Vagina (tissue), 2 donors: Measurements from ENCODE around the gene TGFBR3L.

ENCODE experiments used
- CTCF ChIP-seq, 3 experiments: fragments of 450-650 bp in 2 of 3; fragments of 200-600 bp in 1 of 3; sonication (generic) in 1 of 3; IDR thresholded peaks; one replicate each; pipeline ENCODE4 v1.5.1; 2017 to 2019; ENCODE audit warnings: antibody characterized with exemption in 3 of 3, mild to moderate bottlenecking in 2 of 3, moderate library complexity in 2 of 3
- POLR2A ChIP-seq, 2 donors: fragments of 450-650 bp; IDR thresholded peaks; one replicate each; pipeline ENCODE4 v1.6.1; 2017; ENCODE audit warnings: antibody characterized with exemption in 2 of 2, mild to moderate bottlenecking in 2 of 2, moderate library complexity in 2 of 2

DNA sequence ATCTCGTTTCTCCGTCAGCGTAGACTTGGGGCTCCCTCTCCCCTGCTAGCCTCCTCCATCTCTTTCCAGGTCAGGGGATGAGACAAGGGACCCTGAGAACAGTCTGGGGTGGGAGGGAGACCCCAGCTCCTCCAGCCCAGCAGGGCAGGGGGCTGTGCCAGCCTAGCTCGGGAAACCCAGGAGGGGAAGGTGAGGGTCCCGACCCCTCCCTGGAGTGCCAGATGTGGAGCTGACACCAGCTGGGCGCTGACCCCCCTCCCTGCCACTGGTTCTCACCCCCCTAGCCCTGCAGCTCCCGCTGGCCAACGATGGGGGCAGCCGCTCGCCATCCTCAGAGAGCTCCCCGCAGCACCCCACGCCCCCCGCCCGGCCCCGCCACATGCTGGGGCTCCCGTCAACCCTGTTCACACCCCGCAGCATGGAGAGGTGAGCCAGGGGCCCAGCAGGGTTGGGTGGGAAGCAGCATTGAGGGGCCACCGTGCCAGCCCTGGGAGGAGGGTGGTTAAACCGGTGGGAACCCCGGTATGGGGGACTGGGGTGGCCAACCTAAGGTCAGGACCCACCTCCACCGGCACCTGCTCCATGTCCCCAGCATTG is 5.1 kb upstream of the TGFBR3L start:
- TF ChIP-seq CTCF (IDR thresholded peaks at IDR 0.05) (no peak), POLR2A (IDR thresholded peaks at IDR 0.05) (no peak)
